GM12864 (cell line): ENCODE results near the gene APBB2.

Experiments
- DNase-seq: peaks from one replicate; pipeline ENCODE4 v3.0.0-alpha.2; 2011; ENCODE audit warnings: low read depth
- H3K4me3 ChIP-seq: 2 replicates; pipeline ENCODE4 v1.5.1; 2011; ENCODE audit warnings: mild to moderate bottlenecking, low read depth, low read length, control low read depth
- TF ChIP-seq, protein P1 (sequence below): IDR thresholded peaks from 2 replicates; pipeline ENCODE4 v1.5.1; 2011; ENCODE audit warnings: low read depth, mild to moderate bottlenecking, moderate library complexity, low read length, control low read depth, inconsistent platforms; ENCODE audit errors: missing control alignments

Gene APBB2

DNA sequence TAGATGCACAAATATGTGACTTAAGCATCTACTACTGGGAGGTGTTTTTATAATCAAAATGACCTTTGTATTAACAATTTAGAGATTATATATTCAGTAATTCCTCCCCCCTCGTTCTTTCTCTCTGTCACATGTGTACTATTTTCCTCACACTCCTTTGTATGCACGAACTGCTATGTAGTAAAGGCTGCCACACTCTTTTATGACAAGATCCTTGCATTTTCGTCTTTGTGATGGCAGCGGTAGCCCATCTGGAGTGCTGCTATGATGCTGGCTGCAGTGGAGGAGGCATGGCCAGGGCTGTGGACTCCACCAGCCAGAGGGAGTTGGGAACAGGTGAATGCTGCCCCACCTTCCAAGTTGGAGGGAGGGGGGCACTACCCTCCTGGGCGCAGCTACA lies 248.3 kb downstream of the APBB2 start:
- H3K4me3 ChIP-seq = no peak overlapping the region
- no peak for DNase-seq
- TF ChIP-seq, protein P1, sequence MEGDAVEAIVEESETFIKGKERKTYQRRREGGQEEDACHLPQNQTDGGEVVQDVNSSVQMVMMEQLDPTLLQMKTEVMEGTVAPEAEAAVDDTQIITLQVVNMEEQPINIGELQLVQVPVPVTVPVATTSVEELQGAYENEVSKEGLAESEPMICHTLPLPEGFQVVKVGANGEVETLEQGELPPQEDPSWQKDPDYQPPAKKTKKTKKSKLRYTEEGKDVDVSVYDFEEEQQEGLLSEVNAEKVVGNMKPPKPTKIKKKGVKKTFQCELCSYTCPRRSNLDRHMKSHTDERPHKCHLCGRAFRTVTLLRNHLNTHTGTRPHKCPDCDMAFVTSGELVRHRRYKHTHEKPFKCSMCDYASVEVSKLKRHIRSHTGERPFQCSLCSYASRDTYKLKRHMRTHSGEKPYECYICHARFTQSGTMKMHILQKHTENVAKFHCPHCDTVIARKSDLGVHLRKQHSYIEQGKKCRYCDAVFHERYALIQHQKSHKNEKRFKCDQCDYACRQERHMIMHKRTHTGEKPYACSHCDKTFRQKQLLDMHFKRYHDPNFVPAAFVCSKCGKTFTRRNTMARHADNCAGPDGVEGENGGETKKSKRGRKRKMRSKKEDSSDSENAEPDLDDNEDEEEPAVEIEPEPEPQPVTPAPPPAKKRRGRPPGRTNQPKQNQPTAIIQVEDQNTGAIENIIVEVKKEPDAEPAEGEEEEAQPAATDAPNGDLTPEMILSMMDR = no peak

DNA sequence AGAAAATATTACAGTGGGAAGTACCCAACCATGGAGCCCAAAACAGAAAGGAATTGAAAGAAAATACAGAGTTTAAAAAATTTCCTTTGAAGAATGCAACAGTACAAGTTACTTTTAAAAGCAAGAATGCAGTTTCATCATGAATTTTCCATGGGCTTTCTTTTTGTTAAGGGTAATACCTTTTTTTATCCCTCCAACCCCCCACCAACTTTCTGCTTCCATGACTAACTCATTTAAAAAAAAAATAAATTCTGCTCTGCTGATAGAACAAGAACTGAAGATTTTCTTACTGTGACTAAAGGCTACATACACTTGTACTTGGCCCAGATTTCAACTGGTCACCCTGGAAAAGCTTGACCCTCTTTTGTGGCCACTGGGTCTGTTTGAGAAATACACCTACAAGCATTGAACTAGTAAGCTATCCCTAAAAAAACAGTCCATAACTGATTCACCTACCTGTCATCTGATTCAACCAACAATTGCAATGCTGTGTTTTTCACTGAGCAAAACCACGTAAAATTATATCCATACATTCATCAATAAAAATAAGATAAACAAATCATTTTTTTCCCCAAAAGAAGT lies 250.4 kb downstream of the APBB2 start:
- no peak overlapping the region for H3K4me3 ChIP-seq
- TF ChIP-seq, protein P1 = no peak
- no peak for DNase-seq

DNA sequence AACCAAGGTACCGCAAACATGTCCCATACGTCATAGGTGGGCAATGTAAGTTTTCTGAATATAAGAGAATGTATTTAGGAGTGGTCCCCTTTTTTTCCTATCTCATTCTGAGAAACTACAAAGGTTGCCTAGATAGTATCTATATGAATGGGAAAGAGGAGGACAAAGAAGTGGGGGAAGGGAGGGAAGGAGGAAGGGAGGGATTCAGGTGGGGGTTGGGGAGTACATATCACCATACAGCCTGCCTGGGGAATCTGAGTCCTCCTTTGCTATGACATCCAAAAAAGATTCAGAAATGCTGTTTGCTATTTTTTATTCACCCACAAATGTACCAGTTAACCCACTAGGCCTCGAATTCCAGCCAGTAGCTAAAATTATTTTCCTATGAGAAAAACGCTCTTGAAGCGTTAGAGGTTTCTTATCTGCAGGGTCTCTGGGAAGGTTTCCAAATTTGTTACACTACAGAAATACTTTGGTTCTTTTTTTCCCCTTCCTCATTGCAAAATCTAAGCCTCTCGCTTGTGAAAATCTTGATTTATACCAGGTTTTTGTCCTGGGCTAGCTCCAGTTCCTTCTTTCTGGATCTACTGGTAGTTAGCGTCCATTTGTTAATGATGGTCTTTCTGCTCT lies 251.7 kb downstream of the APBB2 start:
- DNase-seq = no peak

DNA sequence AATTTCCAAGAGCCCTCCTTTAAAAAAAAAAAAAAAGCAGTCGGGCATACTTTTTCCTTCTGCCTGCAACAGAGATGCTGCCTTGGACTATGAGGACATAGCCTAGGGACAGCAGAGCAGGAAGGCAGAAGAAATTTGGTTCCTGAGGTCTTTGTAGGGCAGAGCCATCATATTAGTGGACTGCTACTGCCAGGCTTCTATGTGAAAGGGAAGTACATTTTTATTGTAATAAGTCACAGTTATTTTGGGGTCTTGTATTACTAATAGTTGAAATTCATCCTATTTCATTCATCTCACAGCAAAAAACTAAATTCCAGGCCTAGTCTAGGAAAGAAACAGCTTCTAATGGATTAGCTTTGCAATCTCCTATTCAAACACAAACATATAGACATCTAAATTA lies 253.4 kb downstream of the APBB2 start:
- no peak for DNase-seq
- no peak overlapping the region for H3K4me3 ChIP-seq
- TF ChIP-seq, protein P1 = no peak

More for the DNA sequence above, 251.7 kb downstream of the APBB2 start:
- no peak overlapping the region for H3K4me3 ChIP-seq
- TF ChIP-seq, protein P1 = no peak

DNA sequence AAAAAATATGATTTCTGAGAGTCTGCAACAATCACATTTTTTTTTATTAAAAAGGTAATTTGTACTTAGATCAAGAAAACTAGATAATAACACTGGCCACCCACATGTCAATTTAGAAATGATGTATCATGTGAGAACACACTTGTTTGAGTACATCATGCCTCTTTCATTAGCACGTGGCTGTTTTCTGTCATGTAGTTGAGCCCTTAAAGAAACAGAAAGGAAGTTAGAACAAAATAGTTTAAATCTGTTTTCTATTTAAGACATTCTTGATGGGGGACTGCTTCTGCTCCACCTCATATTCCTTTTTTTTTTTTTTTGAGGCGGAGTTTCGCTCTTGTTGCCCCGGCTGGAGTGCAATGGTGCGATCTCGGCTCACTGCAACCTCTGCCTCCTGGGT lies 257.1 kb downstream of the APBB2 start:
- TF ChIP-seq, protein P1 = no peak
- H3K4me3 ChIP-seq = no peak overlapping the region
- DNase-seq = no peak

DNA sequence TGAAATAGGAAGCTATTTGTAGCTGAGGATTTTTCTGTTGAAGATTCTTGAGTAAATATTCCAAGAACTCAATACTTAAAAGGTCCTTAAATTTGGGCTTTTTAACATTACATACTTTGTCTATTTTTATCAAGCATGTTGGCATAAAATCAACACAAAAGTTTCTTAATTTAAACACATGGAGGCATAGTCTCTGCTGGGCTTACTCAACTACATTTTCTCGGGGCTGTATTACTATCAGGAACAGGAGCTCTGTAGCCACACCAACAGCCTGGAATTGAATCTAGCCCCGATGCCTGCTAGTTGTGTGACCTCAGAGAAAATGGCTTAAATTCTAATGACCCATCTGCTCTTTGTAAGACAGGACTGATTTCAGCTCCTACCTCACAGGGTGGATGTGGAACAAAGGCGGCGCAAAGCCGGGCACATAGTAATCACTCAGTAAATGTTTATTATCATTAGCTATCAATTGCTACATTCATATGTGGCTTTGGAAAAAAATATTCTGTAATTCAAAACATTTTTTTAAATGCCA lies 257.6 kb downstream of the APBB2 start:
- TF ChIP-seq, protein P1 = no peak
- H3K4me3 ChIP-seq = no peak overlapping the region
- no peak for DNase-seq
